Retinal pigment epithelial cell (primary cell): ENCODE measurements around the gene LCN2.
A peak's percentile ranks its signal among the peaks of the same experiment; 100 is the strongest.

ENCODE experiments used
- DNase-seq: peaks from one replicate; pipeline ENCODE4 v3.0.0-alpha.2; 2010; ENCODE audit warnings: low read depth
- H3K4me3 ChIP-seq: 2 replicates; pipeline ENCODE4 v1.5.1; 2011; ENCODE audit warnings: mild to moderate bottlenecking, low read length, control low read depth, moderate library complexity
- TF ChIP-seq, protein P1 (sequence below): conservative IDR thresholded peaks from 2 replicates; pipeline ENCODE4 v1.5.1; 2011; ENCODE audit warnings: low read depth, low read length, control low read depth, inconsistent platforms

The LCN2 gene

GRCh38 chr9:128162215-128163026 is 13.2 kb downstream of the LCN2 start:
- no peak overlapping the region for H3K4me3 ChIP-seq
- TF ChIP-seq, protein P1, sequence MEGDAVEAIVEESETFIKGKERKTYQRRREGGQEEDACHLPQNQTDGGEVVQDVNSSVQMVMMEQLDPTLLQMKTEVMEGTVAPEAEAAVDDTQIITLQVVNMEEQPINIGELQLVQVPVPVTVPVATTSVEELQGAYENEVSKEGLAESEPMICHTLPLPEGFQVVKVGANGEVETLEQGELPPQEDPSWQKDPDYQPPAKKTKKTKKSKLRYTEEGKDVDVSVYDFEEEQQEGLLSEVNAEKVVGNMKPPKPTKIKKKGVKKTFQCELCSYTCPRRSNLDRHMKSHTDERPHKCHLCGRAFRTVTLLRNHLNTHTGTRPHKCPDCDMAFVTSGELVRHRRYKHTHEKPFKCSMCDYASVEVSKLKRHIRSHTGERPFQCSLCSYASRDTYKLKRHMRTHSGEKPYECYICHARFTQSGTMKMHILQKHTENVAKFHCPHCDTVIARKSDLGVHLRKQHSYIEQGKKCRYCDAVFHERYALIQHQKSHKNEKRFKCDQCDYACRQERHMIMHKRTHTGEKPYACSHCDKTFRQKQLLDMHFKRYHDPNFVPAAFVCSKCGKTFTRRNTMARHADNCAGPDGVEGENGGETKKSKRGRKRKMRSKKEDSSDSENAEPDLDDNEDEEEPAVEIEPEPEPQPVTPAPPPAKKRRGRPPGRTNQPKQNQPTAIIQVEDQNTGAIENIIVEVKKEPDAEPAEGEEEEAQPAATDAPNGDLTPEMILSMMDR: no peak
- DNase-seq: no peak

- no peak for DNase-seq
- H3K4me3 ChIP-seq: no peak overlapping the region
- TF ChIP-seq, protein P1: no peak
Measured at GRCh38 chr9:128163027-128163515, 13.8 kb downstream of the LCN2 start.

DNA sequence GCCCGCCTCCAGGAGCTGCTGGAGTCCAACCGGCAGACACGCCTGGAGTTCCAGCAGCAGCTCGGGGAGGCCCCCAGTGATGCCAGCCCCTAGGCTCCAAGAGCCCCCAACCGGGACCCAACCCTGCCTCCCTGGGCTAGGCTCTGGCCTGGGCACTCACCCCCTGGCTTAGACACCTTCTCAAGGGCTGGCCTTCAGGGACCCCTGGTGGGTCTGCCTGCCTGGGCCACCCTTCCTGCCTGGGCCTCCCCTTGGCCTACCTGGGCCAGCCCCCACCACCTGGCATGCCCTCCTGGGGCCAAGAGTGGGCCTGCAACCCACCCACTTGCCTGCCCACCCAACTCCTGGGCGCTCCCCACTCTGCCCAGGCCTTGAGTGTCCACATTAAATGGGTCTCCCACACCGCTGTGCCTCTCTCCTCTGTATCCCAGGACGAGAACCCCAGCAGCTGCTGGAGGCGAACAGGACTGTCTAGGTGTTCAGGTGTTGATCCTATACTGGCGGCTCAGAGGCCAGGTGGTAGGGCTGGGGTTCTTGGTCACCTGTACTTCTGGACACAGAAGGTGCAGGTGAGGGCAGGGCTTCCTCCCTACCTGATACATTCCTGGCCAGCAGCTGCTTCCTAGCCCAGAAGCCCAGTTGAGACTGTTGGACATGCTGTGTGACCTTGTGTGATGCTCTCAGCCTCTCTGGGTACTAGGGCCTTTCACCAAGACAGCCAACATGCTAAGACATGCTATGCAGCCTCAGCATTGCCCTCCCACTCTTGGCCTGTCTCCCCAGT is 14.5 kb downstream of the LCN2 start:
- TF ChIP-seq, protein P1: no peak
- no peak overlapping the region for H3K4me3 ChIP-seq
- no peak for DNase-seq

DNA sequence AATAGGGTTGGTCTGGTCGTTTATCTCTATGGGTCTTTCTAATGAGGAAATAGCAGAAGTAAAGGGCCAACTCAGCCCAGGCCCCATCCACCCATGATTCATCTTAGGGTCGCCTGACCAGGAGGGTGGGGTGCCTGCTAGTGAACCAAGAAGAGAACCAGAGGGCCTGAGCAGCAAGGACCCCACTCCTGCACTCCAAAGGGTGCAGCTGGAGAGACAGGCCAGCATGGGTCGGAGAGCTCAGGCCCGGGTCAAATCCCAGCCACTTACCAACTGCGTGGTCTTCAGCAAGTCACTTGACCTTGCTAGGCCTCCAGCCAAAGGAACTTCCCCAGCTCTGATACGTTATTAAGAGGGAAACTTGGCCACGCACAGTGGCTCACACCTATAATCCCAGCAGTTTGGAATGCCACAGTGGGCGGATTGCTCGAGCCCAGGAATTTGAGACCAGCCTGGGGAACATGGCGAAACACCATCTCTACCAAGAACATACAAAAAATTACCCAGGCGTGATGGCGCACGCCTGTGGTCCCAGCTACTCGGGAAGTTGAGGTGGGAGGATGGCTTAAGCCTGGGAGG is 15.1 kb downstream of the LCN2 start:
- no peak overlapping the region for H3K4me3 ChIP-seq
- peak; percentile 86 for DNase-seq
- TF ChIP-seq, protein P1: no peak

- DNase-seq: no peak
- no peak overlapping the region for H3K4me3 ChIP-seq
- TF ChIP-seq, protein P1: no peak
Measured at GRCh38 chr9:128166169-128166568, 16.9 kb downstream of the LCN2 start.

DNA sequence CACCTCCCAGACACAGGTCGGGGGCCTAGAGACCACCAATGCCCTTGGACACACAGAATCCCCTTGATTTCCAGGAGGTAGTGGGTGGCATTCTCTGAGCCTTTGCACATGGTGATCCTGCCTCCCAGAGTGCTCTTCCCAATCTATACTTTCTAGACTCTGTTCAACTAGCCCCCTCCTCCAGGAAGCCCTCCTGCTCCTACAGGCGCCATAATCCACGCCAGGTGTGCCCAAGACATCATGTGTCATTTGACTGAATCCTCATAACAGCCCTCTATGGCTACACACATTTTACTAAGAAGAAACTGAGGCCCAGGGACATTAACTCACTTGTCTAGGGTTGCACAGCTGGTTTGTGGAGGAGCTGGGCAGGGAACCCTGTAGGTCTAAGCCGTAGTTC is 18.0 kb downstream of the LCN2 start:
- no peak overlapping the region for H3K4me3 ChIP-seq
- no peak for DNase-seq
- TF ChIP-seq, protein P1: no peak
